Middle frontal gyrus (tissue), 1 donor: Measurements from ENCODE around the gene LY86.

Source experiments
- DNase-seq: peaks from one replicate; pipeline ENCODE4 v3.0.0-alpha.2; 2015; ENCODE audit warnings: low spot score; ENCODE audit errors: extremely low spot score

Gene LY86

DNA sequence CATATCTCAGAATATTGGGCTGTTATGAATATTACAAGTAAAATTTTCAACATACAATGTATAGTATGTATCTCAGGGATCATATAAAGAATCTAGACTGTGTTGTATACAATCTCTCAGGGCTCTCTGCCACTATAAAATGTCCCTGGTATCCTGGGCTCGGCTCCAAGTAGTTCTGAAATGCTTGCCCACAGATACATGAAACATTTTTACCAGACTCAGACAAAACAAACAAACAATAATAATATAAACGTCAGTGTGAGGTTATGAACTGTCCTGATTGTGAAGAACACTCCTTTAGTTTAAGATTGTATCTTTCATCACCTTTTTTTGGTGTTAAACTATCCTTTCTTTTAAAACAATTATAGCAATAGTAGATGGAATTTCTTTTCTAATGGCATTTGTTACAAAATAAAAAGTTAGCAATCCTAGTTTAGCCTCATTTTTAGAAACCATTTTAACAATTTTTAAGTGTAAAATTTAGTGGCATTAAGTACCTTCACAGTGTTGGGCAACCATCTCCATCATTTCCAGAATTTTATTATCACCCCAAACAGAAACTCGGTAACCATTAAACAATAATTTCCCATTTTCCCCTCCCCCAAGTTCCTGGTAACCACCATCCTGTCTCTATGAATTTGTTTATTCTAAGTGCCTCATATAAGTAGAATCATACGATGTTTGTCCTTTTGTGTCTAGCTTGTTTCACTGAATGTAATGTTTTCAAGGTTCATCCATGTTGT, 17.4 kb upstream of the LY86 start:
- DNase-seq: no peak

DNA sequence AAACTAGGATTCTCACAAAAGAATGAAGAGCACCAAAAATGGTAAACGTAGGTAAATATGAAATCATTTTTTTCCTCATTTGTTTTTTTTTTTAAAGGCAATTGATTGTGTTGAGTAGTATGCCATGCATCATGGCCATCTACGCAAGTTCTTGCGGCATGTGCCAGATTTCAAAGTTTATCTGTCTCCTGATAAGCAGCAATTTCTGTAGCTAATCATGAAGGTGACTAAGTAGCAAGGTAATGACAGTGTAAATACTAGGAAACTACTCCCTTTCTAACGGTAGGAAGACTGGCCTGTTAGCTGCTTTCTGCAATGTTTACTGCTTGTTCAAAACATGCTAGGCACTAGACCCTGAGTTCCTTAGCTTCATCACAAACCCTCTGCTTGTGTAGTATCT, 13.4 kb upstream of the LY86 start:
- DNase-seq: no peak

DNA sequence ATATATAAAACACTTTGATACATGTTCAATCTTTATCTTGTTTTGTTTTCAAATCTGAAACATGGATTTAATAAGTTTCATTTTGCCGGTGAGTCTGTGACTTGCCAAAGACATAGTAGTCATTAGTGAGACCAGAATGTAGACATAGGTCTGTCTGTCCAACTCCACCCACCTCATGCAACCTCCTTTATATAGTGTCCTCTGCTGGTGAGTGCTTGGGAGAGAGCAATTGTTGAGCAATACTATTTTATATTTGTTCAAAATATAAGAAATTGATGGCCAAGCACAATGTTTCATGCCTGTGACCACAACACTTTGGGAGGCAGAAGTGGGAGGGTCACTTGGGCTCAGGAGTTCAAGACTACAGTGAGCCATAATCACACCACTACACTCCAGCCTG, 10.8 kb upstream of the LY86 start:
- no peak for DNase-seq

DNA sequence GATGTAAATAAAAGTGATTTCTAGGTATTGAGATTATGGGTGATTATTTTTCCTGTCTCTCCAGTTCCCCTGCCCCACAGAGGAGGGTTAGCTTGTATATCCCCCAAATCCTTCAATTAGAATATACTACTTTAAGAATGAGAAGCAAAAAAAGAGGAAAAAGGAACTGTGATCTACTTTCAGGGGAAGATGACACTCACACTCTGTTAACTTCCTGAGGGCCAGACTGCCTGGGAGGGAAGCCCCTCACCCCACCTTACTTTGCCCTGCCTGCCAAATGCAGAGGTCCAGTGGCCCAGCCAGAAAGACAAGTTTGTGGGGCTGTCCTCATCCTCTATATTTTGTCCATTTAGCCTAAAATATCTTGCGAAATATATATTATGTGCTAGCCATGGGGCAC, 9.2 kb upstream of the LY86 start:
- no peak for DNase-seq

DNA sequence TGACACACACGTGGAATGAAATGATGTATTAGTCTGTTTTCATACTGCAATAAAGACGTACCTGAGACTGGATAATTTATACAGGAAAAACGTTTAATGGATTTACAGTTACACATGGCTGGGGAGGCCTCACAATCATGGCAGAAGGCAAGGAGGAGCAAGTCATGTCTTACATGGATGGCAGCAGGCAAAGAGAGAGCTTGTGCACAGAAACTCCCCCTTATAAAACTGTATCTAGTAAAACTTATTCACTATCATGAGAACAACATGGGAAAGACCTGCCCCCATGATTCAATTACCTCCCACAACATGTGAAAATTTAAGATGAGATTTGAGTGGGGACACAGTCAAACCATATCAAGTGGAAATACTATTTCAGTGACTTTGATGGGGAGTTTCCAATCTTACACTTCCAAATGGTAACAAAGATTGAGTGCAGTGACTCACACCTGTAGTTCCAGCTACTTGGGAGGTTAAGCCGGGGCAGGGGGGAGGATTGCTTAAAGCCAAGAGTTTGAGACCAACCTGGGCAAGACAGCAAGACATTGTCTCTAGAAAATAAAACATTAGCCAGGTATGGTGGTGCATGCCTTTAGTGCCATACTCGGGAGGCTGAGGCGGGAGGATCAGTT, 8.2 kb upstream of the LY86 start:
- DNase-seq: no peak

DNA sequence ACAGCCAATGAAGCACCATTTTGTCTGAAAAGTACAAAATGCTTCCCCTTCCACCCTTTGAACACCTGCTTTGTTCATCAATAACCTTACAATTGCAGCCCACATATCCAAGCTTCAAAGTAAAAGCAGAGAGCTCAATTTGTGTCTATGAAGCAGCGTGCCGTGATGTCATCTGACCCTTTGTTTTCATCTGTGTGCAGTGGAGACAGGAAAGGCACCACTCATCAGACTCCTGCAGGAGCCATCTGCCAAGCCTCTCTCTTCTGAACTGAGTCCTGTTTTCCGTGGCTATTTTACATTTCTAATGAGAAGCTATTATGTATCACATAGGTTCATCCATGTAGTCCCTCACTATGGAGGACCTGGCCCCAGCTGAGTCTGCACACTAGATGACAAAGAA, 7.5 kb upstream of the LY86 start:
- no peak for DNase-seq

DNA sequence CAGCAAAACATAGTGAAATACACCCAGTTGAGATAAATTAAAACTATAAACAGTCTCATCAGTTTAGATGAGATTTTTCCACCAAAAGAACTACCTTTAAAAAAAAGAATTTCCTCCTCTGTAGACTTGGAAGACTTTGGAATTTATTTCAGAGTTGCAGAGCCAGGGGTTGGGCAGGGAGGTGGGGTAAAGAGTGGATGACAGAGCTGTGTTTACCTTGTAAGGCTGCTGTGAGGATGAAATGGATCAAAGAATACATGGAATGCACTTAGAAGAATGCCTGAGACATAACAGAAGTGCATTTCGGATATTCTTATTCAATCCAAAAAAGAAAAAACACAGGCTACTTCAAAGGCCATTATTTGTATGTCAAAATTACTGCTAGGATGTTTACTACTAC, 6.4 kb upstream of the LY86 start:
- DNase-seq: no peak

DNA sequence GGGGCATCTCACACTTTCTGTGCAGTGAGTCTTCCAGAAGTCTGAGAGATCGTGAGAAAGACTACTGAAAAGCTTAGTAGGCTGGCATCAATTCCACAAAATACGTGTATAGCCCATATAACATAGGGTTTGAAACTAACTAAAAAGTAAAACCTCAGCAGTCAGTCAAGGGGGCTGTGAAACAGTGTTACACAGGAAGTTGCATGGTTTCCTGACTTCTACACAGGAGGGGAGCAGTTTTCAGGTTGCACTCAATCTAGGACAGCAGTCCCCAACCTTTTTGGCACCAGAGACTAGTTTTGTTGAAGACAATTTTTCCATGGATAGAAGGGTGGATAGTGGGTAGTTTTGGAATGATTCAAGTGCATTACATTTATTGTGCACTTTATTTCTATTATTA, 4.7 kb upstream of the LY86 start:
- no peak for DNase-seq

DNA sequence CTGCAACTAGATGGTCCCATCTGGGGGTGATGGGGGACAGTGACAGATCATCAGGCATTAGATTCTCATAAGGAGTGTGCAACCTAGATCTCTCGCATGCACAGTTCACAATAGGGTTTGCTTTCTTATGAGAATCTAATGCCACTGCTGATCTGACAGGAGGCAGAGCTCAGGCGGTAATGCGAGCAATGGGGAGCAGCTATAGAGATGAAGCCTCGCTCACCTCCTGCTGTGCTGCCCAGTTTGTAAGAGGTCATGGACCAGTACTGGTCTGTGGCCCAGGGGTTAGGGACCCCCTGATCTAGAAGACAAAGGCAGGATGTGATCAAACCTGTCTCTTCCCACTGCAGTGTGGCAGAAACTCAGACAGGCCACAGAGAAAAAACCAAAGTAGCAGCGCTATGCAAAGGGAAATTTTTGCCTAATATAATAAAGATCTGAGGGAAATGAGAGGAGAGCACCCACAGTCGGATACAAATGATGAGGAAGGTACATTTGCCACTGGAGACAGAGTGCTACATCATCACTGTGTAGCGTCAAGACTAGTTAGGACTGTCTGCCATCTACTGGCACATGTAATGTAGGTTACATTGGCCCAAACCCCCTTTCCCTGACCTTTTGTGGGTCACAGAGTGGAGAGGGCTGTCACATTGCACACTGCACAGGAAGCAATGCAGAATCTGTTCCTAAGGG, 4.1 kb upstream of the LY86 start:
- no peak for DNase-seq

DNA sequence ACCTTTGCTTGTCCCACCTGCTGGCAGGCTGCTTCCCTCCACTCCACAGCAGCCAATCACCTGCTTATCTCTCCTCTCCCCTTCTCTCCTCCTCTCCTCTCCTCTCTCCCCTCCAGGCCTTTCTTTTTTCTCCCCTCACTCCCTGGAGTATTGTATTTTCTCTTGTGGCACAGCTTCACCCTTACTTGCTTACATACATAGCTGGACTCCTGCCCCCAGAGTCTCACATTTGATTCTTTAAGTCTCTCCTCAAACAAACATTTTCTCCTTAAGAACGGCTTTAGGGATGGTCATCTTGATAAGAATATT, 3.6 kb upstream of the LY86 start:
- DNase-seq: no peak

DNA sequence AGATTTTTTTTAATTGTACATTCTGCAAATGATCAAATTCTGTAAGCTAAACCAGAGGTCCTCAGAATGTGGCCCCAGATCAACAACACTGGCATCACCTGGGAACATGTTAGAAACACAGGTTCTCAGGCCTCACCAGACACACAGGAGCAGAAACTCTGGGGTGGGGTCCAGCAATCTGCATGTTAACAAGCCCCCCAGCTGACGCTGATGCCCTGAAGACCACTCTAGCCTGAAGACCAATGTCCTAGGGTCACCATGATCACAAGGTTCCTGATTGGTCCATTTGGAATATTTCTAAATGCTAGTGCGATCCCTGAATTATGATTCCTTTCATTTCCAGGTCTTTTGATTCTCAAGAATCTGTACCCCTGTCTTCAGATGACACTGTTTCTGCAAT, 2.4 kb upstream of the LY86 start:
- DNase-seq: no peak

DNA sequence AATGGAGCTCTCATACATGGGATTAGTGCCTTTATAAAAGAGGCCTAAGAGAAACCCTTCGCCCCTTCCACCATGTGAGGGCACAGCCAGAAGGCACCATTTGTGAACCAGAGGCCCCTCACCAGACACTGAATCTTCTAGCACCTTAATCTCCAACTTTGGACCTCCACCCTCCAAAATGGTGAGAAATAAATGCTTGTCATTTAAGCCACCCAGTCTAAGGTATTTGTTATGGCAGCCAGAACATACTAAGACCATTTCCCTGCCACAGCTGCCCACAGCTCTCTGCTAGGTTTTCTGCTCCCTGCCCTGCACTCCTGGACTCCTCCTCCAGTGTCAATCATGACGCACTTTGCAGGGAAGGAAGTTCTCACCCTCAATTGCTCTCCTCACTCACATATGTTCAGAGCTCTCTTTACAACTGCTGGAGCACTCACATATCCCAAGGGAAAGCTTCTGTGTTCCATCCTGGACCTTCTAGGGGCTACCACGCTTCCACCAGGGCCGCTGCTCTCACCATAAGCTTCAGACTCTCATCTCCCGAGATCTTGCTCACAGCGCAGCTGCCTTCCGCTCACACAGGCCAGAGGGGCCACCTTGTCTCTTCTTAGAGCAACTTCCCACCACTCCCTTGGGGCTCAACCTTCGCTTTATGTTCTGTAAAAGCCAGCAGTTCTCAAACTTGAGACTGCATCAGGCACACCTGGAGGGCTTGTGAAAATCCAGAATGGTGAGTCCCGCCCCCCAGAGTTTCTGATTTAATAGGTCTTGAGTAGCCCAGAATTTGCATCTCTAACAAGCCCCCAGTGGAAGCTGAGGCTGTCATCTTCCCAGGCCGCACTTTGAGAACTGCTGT, 1.6 kb upstream of the LY86 start:
- no peak for DNase-seq

DNA sequence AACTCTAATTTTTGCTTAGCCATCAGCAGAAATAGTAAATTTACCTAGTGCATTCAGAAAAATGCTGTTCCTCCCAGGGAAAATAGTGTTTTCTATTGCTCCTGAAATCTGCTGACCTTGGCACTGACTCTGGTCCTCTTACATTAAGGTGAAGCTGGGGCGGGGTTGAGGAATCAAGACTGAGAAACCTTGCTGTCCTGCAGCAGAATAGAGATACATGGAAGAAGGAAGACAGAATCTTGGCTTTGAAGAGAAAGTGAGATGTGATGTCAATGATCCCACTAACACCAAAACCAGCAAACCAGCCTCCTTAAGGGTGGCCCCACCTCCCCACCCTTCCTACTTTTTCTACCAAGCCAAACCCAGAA, 840 bp upstream of the LY86 start:
- DNase-seq: no peak

DNA sequence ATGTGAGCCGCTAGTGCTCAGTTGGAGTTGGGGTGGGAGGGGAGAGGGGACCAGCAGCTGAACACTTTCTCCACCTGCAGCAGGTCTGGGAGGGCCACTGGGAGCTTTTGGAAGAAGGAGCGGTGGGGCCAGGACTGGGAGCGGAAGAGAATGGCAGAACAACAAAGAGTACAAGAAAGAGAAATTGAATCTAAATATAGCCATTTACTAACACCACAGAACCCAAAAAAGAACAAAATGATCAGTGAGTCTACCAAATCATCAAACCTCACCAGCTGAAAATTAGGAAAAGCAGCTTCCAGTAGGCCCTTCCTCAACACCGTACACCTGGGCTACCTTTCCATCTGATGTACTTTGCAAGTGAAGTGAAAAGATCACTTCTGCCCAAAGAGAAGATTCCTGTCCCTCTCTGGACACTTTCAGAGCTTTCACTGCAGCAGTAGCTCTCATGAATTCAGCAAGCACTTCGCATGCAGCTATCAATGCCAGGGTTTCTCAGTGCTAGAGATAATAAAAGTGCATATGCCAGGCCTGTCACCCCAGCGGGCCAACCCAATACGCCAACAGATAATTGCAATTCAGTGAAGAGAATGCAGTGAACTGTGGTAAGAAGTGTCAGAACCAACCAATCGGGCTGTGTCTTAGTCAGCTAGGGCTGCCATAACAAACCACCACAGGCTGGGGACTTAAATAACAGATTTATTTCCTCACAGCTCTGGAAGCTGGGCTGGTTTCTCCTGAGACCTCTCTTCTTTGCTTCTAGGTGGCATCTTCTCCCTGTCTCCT, 597 bp downstream of the LY86 start:
- no peak for DNase-seq

DNA sequence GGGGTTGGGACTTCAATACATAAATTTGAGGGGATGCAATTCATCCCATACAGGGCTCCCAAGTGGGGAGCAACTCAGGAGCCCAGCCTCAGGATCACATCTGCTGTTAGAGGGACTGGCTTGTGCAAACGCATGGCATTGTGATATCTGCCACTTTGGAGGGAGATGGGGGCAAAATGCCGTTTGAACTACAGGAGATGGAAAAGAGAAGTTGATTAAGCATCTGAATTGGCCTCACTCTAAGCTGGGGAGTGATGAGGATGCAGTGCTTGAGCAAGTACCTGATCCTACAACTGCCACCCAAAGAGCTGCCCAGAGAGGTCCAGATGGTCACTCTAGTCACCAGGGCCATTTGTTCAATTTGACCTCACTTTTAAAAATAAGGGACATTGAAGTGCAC, 2.0 kb downstream of the LY86 start:
- no peak for DNase-seq

DNA sequence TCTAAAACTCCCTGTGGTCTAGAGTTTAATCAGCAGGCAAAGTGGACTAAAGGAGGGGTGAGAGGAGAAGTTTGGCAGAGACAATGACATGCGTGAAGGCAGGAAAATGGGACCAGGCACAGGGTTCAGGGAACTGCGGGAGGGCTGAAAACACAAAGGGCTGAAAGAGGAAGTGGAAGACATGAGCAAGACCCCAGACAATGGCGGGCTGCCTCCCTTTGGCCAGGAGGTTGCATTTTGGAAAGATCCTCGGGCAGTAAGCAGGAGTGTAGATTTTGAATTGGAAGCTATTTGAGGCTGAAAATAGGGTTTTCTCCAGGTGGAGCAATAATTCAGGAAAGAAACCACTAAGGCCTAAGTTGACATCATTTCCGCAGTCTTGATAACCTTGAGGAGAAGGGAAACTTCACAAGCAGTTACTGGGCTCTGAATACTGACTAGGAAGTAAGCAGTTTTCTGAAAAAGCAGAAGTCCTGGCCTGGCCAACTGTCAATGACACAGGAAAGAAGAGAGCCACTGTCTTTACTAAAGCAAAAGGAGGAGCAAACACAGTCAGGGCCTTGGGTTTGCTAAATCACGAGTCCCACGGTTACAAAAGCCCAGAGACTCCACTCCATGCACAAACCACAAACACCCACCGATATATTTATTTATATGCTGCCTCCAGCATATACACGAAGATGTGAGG, 3.4 kb downstream of the LY86 start:
- no peak for DNase-seq

DNA sequence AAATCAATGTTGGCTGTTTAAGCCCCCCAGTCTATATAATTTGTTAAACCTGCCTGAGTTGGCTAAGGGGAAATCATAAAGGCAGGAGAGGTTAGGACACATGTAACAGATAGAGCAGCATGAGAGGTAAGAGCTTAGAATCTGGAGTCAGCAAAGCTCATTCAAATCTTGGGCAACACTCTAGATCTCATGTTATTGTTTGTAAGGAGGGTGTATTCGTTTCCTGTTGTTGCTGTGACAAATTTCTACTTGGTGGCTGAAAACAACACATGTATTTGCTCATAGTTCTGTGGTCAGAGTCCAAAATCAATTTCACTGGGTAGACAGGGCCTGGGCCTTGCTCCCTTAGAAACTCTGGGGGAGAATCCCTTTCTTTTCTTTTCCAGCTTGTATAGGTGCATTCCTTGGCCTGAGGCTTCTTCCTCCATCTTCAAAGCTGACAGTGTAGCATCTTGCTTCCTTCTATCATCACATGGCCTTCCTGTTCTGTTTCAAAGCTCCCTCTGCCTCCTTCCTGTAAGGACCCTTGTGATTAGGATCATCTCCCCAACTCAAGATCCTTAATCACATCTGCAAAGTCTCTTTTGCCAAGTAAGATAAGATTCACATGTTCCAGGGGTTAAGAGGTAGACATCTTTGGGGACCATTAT, 4.4 kb downstream of the LY86 start:
- DNase-seq: no peak

DNA sequence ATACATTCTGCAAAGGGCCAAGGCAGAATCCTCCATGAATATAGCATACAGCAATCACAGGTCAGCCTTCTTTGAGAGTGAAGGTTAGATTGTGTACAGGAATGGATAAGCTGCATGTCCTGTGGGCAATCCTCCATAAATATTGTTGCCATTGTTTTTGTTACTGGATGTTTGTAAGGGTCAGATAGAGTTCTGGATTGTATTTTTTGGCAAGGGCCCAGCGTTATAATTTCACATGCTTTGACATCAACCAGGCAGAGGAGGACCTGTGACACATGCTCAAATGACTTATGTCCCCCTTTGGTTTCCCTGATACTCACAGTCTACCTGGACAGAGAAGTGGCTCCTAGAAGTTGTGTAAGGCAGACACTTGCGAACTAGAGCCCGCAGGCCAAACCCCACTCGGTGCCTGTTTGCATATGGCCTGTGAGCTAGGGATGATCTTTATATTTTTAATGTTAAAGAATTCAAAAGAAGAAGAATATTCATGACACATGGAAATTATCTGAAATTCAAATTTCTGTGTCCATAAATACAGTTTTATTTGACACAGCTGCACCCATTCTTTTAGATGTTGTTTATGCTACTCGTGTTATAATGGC, 5.4 kb downstream of the LY86 start:
- DNase-seq: no peak

DNA sequence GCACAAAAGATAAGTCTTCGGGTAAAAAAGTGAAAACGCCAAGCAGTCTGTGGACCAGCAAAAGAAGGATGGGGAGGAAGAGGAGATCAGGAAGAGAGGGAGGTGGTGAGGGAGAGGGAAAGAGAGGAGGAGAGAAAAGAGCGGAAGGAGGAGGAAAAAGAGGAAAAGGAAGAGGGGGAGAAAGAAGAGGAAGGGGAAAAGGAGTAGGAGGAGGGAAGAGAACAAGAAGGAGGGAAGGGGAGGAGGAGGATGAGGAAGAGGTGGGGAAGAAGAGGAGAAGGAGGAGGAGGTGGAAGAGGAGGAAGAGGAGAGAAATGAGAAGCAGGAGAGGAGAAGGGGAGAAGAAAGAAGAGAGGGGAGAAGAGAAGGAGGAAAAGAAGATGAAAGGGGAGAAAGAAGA, 6.5 kb downstream of the LY86 start:
- no peak for DNase-seq

DNA sequence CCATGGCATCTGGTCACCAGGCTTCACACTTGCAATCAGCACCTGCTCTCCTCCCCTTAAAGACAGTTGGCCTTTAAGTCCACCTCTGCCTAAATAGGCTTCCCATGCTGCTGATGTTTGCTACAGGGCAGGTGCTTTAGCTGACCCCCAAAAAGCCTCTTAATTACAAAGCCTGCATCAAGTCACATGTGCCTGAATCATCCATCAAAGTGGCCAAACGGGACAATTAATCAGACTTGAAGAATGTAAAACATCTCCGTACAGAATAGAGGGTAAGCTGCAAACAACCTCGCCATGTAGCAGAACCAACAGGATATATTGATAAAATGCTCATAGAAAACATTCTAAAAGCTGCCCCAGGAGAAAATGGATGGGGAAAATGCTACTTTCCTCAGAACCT, 7.4 kb downstream of the LY86 start:
- no peak for DNase-seq
